ENCODE data around the gene TGFB1. TPM values are rescaled to one million over a fixed set of nuclear protein-coding genes. Genes with fewer than 3 reads are reported as not detected.
"Not testable (repeated sequence)": the region's sequence is repeated elsewhere in the genome, so short reads cannot be mapped to it uniquely, and the experiment has no call there.

TGFB1 gene
- total RNA-seq, 1 experiment from 2014 or later: 11.6 TPM

DNA sequence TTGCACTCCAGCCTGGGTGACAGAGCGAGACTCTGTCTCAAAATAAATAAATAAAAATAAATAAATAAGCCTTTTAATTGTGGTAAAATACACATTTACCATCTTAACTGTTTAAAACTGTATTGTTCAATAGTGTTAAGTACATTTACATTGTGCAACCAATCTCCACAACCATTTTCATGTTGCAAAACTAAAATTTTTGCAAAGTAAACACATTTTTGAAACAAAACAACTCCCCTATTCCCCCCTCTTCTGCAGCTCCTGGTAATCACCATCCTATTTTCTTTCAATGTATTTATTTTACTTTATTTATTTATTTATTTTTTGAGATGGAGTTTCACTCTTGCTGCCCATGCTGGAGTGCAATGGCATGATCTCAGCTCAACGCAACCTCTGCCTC lies 16.0 kb upstream of the TGFB1 start:
- DNase-seq (ENCODE audit: low read depth): no peak

DNA sequence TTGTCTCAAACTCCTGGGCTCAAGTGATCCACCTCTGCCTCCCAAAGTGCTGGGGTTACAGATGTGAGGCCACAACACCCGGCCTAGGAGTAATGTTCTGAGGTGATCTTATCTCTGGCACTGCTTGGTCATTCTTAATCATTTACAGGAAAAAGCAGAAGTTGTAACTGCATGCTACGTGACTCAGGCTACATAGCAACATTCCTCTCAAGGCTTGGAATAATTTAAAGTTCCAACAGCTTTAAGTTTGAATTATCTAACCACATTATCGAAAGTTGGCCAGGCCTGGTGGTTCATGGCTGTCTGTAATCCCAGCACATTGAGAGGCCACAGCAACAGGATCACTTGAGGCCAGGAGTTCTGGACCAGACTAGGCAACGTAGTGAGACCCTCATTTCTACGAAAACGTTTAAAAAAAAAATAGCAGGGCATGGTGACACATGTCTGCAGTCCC lies 14.2 kb upstream of the TGFB1 start:
- DNase-seq (ENCODE audit: low read depth): peak; percentile 72

DNA sequence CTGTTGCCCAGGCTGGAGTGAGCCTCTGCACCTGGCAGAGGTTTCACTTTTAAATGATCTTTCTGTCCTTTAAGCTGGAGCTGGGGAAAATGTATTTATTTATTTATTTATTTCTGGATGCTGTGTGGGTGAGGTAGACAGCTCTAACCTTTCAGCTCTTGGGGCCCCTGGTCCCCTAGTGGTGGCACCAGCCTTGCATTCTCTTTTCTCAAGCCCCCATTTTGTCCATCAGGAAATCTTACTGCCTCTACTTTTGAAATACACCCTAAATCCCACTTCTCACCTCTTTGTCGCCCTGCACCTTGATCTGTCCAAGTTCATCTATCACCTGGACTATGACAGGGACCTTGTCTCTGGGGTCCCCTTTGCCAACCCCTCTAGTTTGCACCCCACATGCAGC lies 12.4 kb upstream of the TGFB1 start:
- DNase-seq (ENCODE audit: low read depth): no peak

DNA sequence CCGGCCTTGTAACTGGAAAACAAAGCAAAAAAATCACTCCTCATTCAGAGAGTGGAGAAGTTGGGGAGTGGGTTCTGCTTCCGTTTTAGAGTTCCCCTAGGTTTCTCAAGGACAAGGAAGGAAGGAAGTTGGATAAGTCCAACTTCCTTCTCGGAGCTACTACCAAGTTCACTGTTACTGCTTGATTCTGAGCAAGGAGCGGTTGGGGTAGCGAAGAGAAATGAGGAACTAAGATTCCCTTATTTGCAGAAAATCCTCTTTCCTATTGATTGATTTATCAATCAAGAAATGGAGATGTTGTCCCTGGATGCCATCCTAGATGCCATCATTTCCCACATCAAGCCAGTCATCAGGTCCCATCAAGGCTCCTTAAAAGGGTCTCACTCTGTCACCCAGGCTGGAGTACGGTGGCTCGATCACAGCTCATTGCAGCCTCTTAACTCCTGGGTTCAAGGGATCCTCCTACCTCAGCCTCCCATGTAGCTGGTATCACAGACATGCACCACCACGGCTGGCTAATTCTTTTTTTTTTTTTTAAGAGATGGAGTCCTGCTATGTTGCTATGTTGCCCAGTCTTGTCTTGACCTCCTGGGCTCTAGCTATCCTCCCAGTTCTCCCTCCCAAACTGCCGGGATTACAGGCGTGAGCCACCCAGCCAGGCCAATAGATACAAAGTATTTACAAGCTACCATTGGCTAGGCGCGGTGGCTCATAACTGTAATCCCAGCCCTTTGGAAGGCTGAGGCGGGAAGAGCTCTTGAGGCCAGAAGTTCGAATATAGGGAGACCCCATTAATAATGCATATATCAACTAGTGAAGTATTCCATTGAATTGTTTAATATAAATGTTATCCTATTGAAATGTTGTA lies 11.0 kb upstream of the TGFB1 start:
- no peak for DNase-seq (ENCODE audit: low read depth)

DNA sequence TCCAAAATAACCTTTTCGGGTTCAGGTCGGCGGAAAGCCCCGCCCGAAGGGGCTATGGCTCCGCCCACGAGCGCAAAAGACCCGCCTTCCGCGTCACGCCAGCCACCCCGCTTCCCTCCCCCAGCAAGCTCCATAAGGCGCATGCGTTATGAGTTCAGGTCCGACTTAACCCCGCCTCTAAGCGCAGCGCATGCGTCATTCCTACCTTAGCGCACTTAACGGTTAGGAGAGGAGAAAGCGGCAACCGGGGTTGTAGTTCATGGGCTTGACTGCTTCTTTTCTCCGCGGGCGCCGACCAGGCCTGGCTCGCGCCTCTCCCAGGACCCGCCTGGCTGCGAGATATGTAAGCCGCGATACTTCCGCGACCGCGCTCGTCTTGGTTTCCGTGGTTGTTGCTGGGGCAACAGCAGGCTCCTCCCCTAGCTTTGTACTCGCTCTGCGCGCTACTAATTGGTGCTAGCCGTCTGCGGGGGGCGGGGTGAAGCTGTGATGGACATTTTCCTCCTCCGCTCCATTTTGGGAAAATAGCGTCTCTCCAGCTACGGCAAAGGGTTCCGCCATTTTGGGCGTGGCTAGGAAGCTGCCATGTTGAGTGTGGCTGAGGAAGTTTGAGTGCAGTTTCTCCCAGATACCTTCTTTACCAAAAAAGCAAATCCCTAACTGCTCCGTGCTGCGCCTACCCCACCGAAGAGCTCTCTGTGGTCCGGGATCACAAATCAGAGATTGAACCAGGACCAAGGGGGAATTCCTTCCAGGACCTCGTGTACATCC lies 10.2 kb upstream of the TGFB1 start, which contains the start of gene B9D2:
Gene B9D2, minus strand, starts transcription at position 397 of the 771 bp plus-strand sequence. CDS start 630 bp downstream, outside the sequence.
- peak; percentile 98 for DNase-seq (ENCODE audit: low read depth)

DNA sequence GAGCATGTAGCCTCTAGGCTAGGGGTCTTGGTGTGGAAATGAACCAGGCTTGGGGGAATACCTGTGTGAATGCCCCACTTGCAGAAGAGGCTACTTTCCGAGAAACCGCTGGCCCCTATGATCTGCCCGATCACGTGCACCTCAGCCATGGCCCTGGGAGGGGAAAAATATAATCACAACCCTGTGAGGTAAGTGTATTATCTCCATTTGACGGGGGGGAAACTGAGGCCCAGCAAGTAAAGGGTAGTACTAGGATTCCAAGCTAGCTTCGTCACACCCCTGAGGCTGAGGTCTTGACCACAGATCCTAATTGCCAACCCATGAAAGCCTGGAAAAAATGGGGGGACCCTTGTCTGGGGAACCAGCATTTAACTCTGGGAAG lies 9.6 kb upstream of the TGFB1 start:
- no peak for DNase-seq (ENCODE audit: low read depth)

DNA sequence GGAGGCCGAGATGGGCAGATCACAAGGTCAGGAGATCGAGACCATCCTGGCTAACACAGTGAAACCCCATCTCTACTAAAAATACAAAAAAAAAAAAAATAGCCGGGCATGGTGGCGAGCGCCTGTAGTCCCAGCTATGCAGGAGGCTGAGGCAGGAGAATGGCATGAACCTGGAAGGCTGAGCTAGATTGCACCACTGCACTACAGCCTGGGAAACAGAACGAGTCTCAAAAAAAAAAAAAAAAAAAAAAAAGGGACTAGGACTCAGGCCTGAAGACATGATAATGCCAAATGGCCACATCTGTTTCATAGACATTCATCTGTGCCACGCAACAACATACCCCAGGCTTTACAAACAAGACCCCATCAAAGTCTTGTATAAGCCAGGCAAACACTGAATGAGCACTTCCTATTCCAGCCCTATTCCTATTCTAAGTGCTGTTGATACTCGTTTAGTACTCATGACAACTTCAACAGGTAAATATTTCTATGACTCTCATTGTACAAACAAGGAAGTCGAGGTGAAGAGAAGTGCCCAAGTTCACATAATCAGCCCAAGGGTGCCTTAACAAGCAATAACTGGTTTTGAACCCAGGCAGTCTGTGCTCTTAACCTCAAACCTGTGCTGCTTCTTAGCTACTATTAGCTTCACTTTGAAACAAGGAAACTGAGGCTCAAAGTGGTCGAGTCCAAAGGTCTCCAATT lies 8.6 kb upstream of the TGFB1 start:
- no peak for DNase-seq (ENCODE audit: low read depth)

DNA sequence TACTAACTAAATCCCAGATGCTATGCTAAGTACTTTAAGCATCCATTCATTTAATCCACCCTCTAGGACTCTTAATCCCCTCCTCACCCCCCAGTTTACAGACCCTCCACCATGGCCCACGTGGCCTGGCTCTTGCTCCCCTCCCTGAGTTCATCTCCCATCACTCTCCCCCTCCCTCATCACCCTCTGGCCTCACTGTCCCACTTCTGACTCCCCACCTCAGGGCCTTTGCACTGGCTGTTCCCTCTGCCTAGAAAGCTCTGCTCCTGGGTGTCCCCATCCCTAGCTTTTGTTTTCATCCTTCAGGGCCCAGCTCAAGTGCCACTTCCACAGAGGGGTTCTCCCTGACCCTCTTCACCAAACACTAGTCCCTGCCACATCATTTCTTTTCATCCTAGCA lies 6.0 kb upstream of the TGFB1 start:
- no peak for DNase-seq (ENCODE audit: low read depth)

DNA sequence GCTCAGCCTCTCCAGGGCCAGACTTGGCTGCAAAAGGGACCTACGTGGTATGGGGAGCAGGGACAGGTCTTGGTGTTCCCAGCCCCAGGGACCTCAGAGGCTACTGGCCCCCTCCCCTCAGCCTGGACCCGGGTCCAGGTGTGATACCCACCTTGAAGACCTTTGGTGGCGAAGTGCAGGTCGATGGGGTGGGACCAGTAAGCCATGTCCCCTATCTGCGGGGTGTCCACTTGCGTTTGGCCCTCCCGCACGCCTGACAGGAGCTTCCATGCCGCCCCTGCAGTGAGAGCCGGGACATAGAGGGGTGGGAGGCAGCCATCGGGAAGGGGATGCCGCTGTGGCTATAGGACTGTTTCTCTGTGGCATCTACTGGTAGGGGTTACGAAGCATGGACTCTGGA lies 4.0 kb upstream of the TGFB1 start:
- DNase-seq (ENCODE audit: low read depth): no peak

DNA sequence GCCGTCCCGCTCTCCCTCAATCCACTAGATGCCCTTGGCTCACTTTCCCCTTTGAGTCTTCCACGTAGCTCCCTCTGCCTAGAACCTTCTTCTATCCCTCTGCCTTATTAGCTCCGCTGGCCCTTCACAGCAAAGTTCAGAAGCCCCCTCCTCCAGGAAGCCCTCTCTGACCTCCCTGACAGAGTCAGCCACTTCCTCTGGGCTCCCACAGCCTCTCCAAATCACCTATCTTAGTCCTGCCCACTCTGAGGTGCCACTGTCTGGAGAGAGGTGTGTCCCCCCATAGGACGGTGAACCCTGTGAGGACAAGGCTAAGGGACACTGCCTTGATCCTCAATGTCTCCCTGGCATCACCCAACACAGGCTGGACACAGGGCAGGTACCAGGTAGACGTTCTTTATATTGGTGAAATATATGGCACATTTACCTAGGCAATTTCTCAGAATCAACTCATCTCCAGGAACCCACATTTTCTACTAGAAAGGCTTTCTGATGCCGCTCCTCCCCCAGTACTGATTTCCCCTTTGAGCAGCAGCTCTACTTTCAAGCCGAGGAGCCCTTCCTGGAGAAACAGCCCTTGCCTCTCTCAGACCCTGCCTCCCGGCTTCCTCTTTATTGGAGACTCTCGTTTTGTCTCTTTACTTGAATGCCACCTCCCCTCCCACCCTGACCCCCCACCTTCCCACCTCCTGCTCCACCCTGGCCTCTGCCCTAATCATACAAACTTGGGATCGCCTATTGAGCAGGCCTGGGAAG lies 3.4 kb upstream of the TGFB1 start:
- DNase-seq (ENCODE audit: low read depth): no peak

DNA sequence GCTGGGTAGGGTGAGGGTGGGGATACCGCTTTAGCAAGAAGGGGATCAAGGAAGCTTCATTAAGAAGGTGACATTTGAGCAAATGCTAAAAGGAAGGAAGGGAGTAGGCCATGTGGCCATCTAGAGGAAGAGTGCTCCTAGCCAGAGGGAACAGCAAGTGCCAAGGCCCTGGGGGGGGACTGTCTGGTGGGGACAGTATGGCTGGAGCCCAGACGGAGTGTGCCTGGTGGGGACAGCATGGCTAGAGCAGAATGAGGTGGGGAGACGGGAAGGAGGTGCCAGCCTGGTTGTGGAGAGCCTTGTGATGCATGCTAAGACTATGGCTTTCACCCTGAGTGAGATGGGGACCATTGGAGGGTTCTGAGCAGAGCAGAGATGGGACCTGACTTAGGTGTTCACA lies 2.1 kb upstream of the TGFB1 start:
- DNase-seq (ENCODE audit: low read depth): no peak

DNA sequence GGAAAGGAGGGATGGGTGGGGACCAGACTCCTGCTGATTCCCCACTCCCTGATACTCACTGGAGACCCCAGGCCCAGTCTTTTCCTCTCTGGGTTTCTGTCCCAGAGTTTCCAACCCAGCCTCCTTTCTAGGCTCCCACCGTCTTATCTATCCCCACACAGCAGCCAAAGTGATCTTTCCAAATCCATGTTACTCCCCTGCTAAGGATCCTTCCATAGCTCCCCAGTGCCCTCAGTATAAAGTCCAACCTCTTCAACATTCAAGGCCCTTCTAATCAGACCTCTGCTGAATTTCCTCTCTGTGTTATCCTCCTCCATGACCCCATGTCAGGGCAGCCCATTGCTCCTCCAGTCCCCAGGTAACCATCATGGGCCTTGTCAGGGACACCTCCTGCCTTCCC lies 1.3 kb upstream of the TGFB1 start:
- DNase-seq (ENCODE audit: low read depth): no peak

DNA sequence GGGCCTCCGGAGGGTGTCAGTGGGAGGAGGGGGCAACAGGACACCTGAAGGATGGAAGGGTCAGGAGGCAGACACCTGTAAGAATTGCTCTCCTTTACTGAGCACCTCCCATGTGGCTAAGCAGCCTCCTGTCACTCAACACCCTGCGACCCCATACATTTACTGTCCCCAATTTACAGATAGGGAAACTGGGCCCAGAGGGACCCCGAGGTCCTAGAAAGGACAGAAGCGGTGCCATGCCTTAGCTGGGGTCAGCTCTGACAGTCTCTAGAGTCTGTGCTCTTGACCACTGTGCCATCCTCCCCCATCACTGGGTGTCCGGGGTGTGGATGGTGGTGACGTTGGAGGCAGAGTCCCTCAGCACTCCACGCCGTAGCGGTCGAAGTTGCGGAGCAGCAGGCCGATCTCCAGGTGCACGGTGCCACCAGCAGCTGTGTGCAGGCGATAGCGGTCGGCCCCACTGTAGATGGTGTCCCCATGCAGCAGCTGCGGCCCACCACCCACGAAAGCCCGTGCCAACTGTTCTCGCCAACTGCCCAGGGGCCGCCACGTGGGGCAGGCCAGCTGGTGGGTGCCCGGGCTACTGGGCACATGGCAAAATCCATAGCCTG lies 726 bp upstream of the TGFB1 start:
- DNase-seq (ENCODE audit: low read depth): no peak

DNA sequence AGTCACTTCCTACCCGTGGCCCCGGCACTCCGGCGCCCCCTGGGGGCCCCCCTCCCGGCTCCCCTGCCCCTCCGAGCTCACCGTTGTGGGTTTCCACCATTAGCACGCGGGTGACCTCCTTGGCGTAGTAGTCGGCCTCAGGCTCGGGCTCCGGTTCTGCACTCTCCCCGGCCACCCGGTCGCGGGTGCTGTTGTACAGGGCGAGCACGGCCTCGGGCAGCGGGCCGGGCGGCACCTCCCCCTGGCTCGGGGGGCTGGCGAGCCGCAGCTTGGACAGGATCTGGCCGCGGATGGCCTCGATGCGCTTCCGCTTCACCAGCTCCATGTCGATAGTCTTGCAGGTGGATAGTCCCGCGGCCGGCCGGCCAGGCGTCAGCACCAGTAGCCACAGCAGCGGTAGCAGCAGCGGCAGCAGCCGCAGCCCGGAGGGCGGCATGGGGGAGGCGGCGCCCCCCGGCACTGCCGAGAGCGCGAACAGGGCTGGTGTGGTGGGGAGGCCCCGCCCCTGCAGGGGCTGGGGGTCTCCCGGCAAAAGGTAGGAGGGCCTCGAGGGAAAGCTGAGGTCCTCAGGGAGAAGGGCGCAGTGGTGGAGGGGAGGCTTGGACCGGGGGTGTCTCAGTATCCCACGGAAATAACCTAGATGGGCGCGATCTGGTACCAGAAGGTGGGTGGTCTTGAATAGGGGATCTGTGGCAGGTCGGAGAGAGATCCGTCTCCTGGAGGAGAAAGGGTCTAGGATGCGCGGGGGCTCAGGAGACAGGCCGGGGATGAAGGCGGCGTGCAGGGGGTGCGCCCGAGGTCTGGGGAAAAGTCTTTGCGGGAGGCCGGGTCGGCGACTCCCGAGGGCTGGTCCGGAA lies 885 bp downstream of the TGFB1 start:
- peak; percentile 46 for DNase-seq (ENCODE audit: low read depth)

DNA sequence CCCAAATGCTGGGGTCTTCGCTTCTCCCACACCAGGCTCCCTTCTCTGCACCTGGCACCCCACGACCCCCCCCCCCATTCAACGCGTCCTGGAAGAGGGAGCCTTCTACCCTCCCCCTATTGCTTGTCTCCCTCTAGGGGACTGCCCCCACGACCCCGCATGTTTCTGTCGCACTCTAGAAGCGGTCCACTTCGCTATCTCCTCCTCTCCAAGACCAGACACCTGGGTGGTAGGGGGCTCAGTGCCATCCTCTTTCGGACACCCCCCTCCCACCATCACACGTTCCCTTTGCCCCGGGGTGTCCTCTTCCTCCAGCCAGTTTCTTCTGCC lies 1.5 kb downstream of the TGFB1 start:
- no peak for DNase-seq (ENCODE audit: low read depth)

DNA sequence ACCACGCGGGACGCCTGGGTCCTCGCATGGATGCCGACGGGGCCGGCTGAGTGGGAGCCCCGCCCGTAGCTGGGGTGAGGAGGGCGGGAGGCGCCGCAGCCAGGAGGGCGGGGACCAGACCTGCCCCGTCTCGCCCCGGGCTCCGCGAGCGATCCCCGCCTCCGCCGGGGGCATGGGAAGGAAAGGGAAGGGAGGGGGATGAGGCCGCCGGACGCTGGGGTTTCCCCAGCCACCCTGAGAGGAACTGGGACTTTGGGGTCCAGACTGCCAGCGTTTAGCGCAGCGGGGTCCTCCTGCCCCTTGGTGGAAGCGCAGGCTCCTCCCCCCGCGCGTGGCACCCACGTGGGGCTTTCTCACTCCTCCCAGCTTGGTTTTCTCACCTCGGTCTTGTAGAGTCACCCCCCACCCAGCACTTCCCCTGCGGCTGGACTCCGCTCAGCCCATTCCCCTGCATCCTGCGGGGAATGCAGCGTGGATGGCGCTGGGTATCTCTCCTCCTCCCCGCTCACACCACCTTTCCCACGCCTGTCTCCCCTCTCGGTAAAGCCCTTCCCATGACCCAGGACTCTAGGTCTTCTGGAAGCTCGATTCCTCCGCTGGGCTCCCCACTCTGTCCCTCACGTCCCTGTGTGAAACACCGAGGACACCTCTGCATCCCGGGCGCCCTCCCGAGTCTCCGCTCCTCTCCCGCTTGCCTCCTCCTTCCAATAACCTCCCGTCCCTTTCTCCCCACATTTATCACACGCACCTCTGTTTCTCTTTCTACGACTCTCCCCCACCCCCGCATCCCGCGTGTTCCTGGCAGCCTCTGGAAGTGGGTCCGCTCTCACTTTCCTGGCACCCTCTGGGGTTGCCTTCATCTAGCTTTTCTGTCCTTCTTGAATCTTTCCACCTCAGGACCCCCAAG lies 2.1 kb downstream of the TGFB1 start:
- no peak for DNase-seq (ENCODE audit: low read depth)

DNA sequence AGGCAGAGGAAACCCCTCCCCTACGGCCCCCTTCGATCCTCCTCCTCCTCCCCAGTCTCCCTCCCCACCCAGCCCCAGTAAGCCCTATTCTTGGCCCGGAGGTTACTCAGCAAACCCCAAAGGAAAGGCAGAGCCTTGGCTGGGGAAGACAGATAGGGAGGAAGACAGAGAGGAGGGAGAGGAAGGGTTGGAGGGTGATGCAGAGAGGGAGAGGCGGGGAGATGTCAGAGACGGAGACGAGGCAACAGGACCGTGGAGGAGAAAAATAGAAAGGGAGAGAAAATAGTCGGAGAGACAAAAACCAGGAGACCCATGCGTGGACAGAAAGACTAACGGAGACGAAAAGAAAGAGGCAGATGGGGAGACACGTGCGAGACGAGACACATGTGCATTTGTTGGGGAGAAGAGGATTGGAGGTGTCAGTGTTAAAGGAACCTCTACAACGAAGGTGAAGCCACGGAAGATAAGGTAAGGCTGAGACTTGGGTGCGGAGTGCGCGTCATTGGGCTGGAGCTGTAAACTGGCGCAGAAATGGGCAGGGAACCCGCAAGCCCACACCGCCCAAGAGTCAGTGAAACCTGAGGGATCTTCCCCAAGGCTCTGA lies 2.9 kb downstream of the TGFB1 start:
- DNase-seq (ENCODE audit: low read depth): no peak

DNA sequence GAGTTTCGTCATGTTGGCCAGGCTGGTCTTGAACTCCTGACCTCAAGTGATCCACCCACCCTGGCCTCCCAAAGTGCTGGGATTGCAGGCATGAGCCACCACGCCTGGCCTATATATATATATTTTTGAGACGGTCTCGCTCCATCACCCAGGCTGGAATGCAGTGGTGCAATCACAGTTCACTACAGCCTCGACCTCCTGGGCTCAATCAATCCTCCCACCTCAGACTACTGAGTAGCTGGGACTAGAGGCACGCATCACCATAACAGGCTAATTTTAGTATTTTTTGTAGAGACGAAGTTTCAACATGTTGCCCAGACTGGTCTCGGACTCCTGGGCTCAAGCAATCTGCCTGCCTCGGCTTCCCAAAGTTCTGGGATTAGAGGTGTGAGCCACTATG lies 6.8 kb downstream of the TGFB1 start:
- DNase-seq (ENCODE audit: low read depth): not testable (repeated sequence)

DNA sequence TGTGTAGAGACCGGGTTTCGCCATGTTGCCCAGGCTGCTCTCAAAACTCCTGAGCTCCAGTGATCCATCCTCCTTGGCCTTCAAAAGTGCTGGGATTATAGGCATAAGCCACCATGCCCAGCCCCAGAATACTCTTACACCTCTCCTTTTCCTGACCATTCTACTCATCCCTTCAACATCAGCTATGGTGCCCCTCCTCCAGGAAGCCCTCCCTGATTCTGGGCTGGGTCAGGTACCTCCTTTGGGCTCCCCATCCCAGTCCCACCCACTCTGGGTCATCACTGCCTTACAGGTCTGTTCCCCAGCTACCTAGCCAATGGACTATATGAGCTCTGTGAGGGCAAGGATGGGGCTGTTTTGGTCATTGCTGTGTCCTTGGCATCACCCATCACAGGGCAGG lies 9.6 kb downstream of the TGFB1 start:
- no peak for DNase-seq (ENCODE audit: low read depth)

All from LHCN-M2 (cell line).